HCEC 1CT (cell line): ENCODE measurements around the gene SGTB.
"Not testable (repeated sequence)": the region's sequence is repeated elsewhere in the genome, so short reads cannot be mapped to it uniquely, and the experiment has no call there.

Source experiments
- DNase-seq: peaks from one replicate; pipeline ENCODE4 v3.0.0-alpha.2; 2017

The SGTB gene

DNA sequence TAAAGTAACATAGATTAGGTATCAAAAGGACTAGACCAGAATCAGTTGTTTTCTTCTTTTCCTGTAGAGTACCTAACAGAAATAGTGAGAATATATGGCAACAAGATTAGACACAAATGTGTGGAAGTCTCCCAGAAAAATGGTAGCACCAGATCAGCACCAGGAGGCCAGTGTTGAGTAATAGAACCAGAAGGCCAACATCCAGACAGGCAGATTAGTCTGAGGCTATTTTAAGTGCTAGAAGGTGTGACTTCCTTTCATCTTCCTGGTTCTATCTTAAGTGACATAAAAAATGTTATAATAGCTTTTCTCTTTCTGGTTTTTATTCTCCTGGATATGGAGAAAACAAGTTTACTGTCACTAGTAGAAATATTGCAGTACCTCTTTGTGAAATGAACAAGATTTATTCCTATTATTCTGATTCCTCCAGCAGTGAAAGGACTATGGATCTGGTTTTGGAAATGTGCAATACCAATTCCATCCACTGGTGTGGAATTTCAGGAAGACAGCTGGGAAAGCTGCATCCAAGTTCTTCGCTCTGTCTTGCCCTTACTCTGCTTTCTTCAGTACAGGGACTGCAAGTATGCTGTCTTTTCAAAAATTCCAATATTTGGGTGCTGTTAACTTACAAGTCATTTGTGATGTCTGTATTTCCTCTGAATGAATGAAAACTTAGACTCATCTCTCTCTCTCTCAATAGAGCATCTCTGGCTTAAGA, 57.9 kb downstream of the SGTB start:
- DNase-seq: peak; percentile 29

DNA sequence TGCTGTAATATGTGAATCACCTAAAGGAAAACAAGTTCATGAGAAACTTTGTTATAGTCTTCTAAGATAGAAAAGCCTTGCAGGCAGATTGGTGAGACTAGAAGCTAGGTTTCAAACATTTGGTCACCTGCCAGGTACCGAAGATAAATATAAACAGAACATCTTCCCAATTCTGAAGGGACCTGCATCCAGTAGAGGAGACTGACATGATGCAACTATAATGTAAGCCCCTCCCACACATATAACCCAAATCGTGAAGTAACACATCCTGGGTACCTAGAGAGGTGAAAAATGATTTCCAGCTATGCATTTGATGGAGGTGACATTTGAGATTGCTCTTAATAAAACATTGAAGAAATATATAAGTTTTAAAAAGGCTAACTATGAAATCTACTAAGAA, 67.2 kb downstream of the SGTB start:
- no peak for DNase-seq

DNA sequence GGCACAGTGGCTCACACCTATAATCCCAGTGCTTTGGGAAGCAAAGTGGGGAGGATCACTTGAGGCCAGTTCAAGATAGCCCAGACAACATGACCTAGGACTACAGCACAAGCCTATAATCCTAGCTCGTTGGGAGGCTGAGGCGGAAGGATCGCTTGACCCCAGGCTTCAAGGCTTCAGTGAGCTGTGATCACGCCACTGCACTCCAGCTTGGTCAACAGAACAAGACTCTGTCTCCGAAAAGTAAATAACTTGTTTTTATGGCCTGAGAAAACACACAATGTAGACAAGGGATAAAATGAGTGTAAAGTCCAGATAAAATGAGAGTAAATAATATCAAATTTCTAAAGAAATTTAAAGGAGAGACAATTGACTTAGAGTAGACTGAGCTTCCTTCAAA, 70.8 kb downstream of the SGTB start:
- no peak for DNase-seq

DNA sequence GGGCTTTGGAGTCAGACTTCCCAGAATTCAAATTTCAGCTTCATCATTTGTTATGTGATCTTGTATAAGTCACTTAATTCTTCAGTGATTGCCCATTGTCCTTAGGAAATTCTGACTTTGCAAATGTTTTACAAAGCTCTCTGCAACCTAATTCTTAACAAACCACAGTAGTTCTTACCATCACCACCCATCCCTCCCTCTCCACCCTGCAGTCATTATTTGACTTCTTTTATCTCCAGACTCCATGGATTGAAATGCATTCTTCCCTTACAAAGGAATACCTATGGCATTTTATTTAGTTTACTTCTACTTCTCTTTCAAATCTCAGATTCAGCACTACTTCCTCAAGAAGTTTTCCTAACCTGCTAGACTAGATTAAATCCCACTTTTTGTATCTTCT, 74.0 kb downstream of the SGTB start:
- DNase-seq: no peak

DNA sequence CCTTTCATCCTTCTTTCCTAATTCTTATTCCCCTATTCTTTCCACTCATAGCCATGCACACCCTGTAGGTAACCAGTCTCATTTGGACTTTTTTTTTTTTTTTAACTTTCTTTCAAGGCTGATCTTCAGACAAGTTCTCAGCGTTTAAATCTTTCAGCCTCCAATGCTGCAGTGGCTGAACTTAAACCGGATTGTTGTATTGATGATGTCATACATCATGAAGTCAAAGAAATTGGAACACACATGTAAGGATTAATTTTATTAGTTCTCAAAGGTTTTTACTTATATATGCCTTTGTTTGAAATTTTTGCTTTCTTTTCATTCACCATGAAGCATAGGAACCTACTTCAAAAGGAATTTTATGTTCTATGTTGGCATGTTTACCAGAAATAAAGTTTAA, 75.0 kb downstream of the SGTB start:
- DNase-seq: no peak

DNA sequence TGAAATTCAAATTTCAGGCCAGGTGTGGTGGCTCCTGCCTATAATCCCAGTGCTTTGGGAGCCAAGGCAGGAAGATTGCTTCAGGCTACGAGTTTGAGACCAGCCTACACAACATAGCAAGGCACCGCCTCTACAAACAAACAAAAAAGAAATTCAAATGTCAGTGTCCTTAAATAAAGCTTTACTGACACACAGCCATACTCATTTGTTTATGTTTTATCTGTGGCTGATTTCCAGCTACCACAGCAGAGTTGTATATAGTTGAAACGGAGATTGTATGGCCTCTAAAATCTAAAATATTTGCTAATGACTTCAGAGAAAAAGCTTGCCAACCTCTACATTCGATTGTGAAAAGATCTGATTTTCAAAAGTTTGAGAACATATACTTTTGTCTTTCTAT, 81.7 kb downstream of the SGTB start:
- DNase-seq: no peak

DNA sequence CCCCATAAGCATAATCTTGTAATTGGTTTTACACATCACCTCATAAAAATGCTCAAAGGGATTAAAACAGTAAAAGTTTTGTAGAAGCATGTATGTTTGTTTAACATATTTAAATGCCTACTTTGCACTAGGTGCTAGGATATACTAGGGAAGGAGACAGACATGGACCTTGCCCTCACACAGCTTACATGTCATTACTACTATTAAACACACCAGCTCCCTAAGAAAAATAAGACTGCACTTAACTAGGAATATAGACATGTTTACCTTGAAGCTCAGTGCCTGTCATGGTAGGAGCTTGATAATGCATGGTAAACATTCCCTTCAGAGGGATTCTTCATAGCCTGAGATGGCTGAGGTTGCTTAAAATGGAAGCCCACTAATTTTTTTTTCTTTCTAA, 90.9 kb downstream of the SGTB start:
- no peak for DNase-seq

DNA sequence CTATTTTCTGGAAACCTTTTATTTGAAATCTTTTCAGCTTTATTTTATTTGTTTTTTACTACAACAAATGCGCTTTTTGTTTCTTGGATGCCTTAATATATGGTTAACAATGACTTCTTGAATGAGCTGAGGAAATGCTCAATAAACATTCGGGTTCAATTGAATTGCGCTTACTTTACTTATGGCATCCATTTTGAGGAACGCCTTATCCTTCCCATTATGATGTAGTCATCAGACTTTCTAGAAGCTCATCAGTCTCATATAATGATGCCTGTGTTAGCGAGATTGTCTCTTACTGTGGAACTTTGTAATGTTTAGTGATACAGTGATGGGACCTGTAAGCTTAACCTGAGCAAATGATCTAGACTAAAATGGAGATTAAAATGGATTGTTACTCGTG, 96.2 kb downstream of the SGTB start:
- no peak for DNase-seq

DNA sequence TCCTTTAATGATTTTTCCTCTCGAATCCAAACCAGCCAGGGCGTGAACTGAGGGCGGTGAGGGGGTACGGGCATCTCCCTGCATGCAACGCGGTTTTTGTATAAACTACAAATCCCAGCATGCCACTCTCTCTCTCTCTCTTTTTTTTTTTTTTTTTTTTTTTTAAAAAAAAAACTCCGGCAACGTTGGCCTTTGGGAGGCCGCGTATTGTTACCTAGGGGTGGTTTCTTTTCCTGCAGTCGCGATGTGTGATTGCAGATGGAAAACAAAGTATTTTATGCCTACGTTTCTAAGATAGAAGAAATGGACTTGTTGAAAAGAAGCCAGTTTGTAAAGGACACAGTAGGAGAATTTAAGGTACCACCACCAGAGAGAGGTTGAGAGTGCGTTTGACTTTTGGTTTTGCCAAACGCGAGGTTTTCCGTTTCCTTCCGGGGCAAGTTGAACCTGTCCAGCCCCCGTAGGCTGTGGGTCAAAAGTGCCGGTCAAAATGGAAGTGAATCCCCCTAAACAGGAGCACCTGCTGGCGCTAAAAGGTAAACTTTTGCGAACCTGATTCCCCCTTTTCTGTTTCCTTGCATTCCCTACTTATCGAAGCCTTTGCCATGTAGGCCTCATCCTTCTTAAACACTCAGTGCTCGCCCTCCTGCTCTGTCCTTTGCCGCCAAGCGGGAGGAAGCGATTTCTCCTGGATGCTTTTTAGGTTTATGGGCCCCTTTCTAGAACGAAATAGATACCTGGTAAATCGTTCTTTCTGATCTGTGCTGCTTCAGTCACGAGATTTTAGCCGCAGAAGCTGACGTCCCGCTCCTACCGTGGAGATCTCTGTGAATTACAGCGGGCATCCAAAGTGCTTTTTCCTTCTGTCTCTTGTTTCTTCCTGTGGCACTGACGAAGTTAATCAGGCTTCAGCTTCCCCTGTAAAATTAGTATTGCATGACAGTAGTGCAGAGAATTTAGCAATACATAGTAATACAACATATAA, 97.0 kb downstream of the SGTB start, which contains the start of the genes SHLD3 and TRAPPC13:
SHLD3 (plus strand) TSS at position 457 of the 985 bp plus-strand sequence. CDS start 4,561 bp downstream, outside the sequence.
TRAPPC13 (plus strand) TSS at position 457 of the 985 bp plus-strand sequence; CDS start at position 491, 34 bp downstream.
- peak; percentile 91 for DNase-seq

DNA sequence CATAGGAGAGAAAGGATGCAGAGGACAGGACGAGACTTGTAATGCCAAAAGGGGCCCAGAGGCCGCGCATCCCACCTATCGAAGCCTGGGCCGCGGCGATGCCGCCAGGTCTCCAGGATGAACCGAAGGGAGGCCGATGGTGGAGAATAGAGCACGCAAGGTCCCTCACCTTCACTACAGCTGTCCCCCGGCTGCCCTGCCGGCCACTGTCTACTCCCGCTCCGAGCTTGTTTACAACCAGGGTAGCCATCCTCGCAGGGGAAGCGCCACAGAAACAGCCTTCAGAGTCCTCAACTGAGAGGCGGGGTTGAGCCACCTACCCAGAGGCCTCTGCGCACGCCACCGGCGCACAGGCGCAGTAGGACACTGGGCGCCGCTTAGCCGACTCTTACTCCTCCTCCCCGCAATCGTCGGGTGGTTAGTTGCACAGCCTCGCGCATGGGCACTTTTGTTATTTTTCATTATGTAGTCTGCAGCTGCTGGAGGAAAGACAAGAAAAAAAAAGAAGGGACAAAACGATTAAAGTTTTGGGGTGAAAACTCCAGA, 97.8 kb downstream of the SGTB start, which contains the start of gene TRIM23:
TRIM23 (minus strand) TSS at position 309 of the 546 bp plus-strand sequence; CDS start at position 250, 59 bp downstream.
- DNase-seq: peak; percentile 95

DNA sequence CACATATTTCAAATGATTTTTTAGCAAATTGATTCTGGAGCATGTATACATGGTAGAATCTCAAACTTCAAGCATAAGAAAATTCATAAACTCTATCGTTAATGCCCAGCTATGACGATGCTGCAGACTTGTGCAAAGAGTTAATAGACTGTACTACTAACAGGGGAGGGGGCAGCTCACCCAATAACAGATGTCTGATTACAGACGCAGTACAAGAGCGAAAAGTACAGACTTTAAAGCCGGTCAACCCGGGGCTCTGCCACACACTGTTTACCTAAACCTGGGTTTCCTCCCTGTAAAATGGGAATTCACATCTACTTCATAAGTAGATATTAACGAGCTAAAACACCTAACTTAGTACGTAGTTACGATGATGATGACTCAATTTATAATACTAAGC, 98.4 kb downstream of the SGTB start:
- peak; percentile 4 for DNase-seq

DNA sequence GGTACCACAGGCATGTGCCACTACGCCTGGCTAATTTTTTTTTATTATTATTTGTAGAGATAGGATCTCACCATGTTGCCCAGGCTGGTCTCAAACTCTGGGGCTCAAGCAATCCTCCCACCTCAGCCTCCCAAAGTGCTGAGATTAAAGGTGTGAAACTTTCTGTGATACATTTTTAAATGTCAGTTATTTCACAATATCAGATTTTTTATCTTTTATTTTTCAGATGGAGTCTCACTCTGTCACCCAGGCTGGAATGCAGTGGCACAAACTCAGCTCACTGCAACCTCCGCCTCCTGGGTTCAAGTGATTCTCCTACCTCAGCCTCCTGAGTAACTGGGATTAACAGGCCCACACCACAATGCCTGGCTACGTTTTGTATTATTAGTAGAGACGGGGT, 99.9 kb downstream of the SGTB start:
- DNase-seq: not testable (repeated sequence)

DNA sequence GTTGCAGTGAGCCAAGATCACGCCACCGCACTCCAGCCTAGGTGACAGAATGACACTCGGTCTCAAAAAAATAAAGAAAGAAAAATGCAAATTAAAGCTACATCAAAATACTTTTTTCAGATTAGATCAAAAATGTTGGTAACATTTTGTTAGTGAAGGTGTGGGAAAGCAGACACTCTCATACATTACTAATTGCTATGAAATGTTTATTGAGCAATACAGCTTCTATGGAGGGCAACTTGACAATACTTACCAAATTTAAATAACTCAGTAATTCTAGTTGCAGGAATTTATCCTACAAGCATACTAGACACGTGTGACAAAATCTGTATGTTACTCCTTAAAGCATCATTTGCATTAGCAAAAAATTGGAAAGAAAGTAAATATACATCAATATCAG, 101.9 kb downstream of the SGTB start:
- DNase-seq: peak; percentile 50
